Parathyroid adenoma (tissue), 2 donors: ENCODE data around the gene RBM23.

Experiments
- H2AFZ ChIP-seq: fragments of 300-600 bp; sonication (generic); one replicate; pipeline ENCODE4 v1.7.0; 2017; ENCODE audit warnings: antibody characterized with exemption, mild to moderate bottlenecking
- H3K27ac ChIP-seq: fragments of 300-600 bp; sonication (generic); one replicate; pipeline ENCODE4 v1.7.0; 2017
- H3K27me3 ChIP-seq: fragments of 300-600 bp; sonication (generic); one replicate; pipeline ENCODE4 v1.7.0; 2017; ENCODE audit warnings: low read length; ENCODE audit not compliant: control insufficient read depth, insufficient read depth
- H3K36me3 ChIP-seq: fragments of 300-600 bp; sonication (generic); one replicate; pipeline ENCODE4 v1.7.0; 2017; ENCODE audit warnings: low read length; ENCODE audit not compliant: control insufficient read depth, insufficient read depth
- H3K4me1 ChIP-seq: fragments of 300-600 bp; sonication (generic); one replicate; pipeline ENCODE4 v1.7.0; 2017; ENCODE audit warnings: control low read depth
- H3K4me2 ChIP-seq: fragments of 300-600 bp; sonication (generic); one replicate; pipeline ENCODE4 v1.7.0; 2017; ENCODE audit warnings: low read length
- H3K4me3 ChIP-seq: fragments of 300-600 bp; sonication (generic); one replicate; pipeline ENCODE4 v1.7.0; 2017; ENCODE audit warnings: low read depth, low read length
- H3K79me2 ChIP-seq: fragments of 300-600 bp; sonication (generic); one replicate; pipeline ENCODE4 v1.7.0; 2017; ENCODE audit warnings: control low read depth
- H3K9ac ChIP-seq: fragments of 300-600 bp; sonication (generic); one replicate; pipeline ENCODE4 v1.7.0; 2017; ENCODE audit warnings: mild to moderate bottlenecking
- H3K9me3 ChIP-seq: fragments of 300-600 bp; sonication (generic); one replicate; pipeline ENCODE4 v1.7.0; 2017; ENCODE audit warnings: low read length; ENCODE audit not compliant: control insufficient read depth
- TF ChIP-seq, protein P1 (sequence below): fragments of 300-600 bp; sonication (generic); IDR thresholded peaks from one replicate; pipeline ENCODE4 v1.7.0; 2017; ENCODE audit warnings: antibody characterized with exemption, mild to moderate bottlenecking
- donor health status: primary hyperparathyroidism.

Gene RBM23

DNA sequence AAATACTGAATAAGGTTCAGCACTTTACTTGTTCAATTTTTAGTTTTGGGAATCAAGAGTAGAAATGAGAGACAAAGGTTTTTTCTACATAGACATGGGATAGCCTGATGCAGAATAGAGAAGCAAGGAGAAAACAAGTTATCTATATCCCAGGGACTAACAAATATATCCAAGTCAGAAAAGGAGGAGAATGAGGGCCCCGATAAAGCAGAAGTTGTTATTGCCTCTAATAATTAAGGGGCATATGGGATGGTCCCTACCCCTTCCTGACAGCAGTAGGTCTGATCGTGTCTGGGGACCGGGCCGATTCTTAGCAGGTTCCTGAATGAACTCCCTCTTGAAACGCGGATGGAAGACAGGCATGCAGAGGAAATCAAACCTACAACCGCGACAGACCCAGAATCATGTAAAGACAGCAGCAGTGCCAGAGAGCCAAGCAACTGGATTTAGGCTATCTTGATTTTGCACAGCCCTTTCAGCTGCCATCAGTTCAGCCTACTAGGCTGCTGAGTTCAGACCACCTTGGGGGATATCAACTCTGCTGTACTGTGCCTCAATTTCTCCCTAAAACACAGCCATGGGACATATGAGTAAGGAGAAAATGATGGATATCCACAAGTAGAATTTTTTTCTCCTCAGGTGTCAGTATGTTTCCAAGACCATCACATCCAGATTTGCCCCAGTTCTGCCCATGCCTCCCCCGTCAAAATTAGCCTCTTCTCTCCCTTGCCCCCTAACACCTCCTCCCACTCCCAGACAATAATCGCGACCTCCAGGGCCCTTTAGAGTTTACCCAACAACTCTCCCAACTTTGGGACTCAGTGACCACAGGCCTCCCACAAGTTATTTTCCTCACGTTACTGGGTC lies 9.5 kb upstream of the RBM23 start:
- Histone ChIP-seq H3K4me2 (peak overlapping the region; percentile 46), H3K79me2 (no peaks in the 10 kb centered on the region)
- TF ChIP-seq, protein P1, sequence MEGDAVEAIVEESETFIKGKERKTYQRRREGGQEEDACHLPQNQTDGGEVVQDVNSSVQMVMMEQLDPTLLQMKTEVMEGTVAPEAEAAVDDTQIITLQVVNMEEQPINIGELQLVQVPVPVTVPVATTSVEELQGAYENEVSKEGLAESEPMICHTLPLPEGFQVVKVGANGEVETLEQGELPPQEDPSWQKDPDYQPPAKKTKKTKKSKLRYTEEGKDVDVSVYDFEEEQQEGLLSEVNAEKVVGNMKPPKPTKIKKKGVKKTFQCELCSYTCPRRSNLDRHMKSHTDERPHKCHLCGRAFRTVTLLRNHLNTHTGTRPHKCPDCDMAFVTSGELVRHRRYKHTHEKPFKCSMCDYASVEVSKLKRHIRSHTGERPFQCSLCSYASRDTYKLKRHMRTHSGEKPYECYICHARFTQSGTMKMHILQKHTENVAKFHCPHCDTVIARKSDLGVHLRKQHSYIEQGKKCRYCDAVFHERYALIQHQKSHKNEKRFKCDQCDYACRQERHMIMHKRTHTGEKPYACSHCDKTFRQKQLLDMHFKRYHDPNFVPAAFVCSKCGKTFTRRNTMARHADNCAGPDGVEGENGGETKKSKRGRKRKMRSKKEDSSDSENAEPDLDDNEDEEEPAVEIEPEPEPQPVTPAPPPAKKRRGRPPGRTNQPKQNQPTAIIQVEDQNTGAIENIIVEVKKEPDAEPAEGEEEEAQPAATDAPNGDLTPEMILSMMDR = no peak

DNA sequence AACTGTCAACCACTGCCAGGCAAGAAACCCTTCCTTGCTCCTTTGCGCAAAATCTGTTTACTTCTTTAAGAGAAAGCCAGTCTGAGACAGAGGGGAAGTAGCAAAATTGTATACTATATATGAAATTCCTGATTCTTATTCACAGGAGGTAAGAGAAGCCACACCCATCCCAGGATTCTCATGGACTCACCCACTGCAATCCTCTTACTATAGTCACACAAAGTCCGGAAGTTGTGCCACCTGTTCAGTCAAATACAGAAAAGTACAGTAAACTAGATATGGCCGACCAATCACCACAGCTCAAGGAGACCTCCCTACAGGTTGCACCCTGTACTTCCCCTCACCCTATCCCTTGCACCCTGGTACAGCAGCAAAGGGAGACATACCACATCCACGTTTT lies 7.4 kb upstream of the RBM23 start:
- Histone ChIP-seq H2AFZ (no peak overlapping the region), H3K27ac (no peak overlapping the region), H3K9me3 (no peaks in the 10 kb centered on the region), H3K79me2 (no peaks in the 10 kb centered on the region), H3K4me3 (no peak overlapping the region), H3K4me1 (peaks cover 7% of the 10 kb centered on the region), H3K9ac (no peak overlapping the region), H3K27me3 (no peaks in the 10 kb centered on the region), H3K36me3 (no peaks in the 10 kb centered on the region), H3K4me2 (no peak overlapping the region)
- TF ChIP-seq, protein P1 = no peak

More for the DNA sequence above, 9.5 kb upstream of the RBM23 start:
- Histone ChIP-seq H3K4me1 (peaks cover 7% of the 10 kb centered on the region), H3K9ac (peak overlapping the region; percentile 91), H2AFZ (peak overlapping the region; percentile 96), H3K9me3 (no peaks in the 10 kb centered on the region), H3K4me3 (peak overlapping the region; percentile 77), H3K27me3 (no peaks in the 10 kb centered on the region), H3K36me3 (no peaks in the 10 kb centered on the region), H3K27ac (peak overlapping the region; percentile 80)

DNA sequence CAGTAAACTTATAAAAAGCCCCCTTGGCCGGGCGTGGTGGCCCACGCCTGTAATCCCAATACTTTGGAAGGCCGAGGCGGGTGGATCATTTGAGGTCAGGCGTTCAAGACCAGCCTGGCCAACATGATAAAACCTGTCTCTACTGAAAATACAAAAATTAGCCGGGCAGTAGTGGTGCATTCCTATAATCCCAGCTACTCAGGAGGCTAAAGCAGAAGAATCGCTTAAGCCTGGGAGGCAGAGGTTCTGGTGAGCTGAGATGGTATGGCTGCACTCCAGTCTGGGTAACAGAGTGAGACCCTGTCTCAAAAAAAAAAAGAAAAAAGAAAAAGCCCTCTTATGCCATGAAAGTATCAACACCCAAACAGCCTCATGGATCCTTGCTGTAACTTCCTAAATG lies 6.6 kb upstream of the RBM23 start:
- H2AFZ ChIP-seq = no peak overlapping the region
- TF ChIP-seq, protein P1 = no peak
- no peaks in the 10 kb centered on the region for H3K36me3 ChIP-seq
- no peaks in the 10 kb centered on the region for H3K79me2 ChIP-seq
- no peaks in the 10 kb centered on the region for H3K9me3 ChIP-seq
- no peak overlapping the region for H3K27ac ChIP-seq
- no peak overlapping the region for H3K4me2 ChIP-seq
- no peak overlapping the region for H3K9ac ChIP-seq
- H3K4me1 ChIP-seq = peaks cover 7% of the 10 kb centered on the region
- H3K4me3 ChIP-seq = no peak overlapping the region
- H3K27me3 ChIP-seq = no peaks in the 10 kb centered on the region

DNA sequence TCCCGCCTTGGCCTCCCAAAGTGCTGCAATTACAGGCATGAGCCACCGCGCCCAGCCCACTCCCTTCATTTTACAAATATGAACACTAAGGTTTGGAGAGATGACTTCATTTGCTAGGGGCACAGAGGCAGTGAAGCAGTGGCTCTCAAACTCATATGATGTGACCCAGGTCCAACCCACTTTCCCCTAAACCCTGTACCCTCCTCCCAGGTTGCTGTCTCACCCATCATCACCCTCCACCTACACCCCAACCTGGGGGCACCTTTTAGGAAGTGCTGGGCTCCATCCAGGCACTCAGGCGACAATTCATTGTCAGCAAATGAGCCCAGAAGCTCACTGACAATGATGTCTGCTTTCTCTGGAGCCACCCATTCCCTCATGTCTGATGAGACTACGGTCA lies 4.8 kb upstream of the RBM23 start:
- no peaks in the 10 kb centered on the region for H3K36me3 ChIP-seq
- no peaks in the 10 kb centered on the region for H3K27me3 ChIP-seq
- H3K9me3 ChIP-seq = no peaks in the 10 kb centered on the region
- no peaks in the 10 kb centered on the region for H3K79me2 ChIP-seq
- H3K4me3 ChIP-seq = no peak overlapping the region
- no peak overlapping the region for H2AFZ ChIP-seq
- TF ChIP-seq, protein P1 = no peak
- peaks cover 8% of the 10 kb centered on the region for H3K4me1 ChIP-seq
- no peak overlapping the region for H3K27ac ChIP-seq
- H3K4me2 ChIP-seq = no peak overlapping the region
- H3K9ac ChIP-seq = no peak overlapping the region

DNA sequence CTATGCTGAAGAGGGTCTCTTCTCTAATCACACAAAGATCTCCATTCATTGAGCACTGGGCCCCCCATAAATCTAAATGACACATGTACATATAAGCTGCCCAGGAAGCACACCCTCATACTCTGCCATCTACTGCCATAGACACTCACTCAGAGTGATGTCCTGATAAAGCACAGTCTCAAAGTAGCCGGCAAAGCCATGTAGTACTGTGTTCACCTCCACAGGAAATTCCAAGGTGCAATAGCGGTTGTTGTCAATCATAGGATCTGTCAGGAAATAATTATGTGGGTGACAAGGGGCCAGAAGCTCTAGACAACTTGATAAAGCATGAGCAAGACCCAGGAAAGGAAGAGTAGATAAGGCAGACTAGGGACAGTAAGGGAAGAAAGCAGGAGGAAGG lies 3.3 kb upstream of the RBM23 start:
- H3K36me3 ChIP-seq = no peaks in the 10 kb centered on the region
- TF ChIP-seq, protein P1 = no peak
- no peak overlapping the region for H2AFZ ChIP-seq
- no peaks in the 10 kb centered on the region for H3K9me3 ChIP-seq
- no peak overlapping the region for H3K4me3 ChIP-seq
- H3K4me2 ChIP-seq = no peak overlapping the region
- H3K4me1 ChIP-seq = peaks cover 9% of the 10 kb centered on the region
- H3K79me2 ChIP-seq = peaks cover 14% of the 10 kb centered on the region
- no peaks in the 10 kb centered on the region for H3K27me3 ChIP-seq
- H3K27ac ChIP-seq = no peak overlapping the region
- no peak overlapping the region for H3K9ac ChIP-seq
